Upper lobe of left lung (tissue), 6 donors: ENCODE data around the gene SAE1. TPM values are rescaled to one million over a fixed set of nuclear protein-coding genes. Genes with fewer than 3 reads are reported as not detected.

Source experiments
- ATAC-seq, 2 donors: fragments of 200-7000 bp; cut with Tn5 transposase; one replicate each; pipeline ENCODE4 v1.9.1; 2022; ENCODE audit warnings: mild to moderate bottlenecking in 2 of 2, moderate library complexity in 2 of 2; ENCODE audit not compliant: low FRiP score in 2 of 2
- DNase-seq, 2 donors: peaks; one replicate each; pipeline ENCODE4 v3.0.0-alpha.2; 2019 to 2020
- H3K27ac ChIP-seq, 4 donors: fragments of 200-600 bp; sonication (generic); one replicate each; pipeline ENCODE4 v1.5.1; 2016 to 2019
- H3K27me3 ChIP-seq, 4 donors: fragments of 200-600 bp; sonication (generic); one replicate each; pipeline ENCODE4 v1.5.1; 2017 to 2019
- H3K36me3 ChIP-seq, 4 donors: fragments of 200-600 bp; sonication (generic); one replicate each; pipeline ENCODE4 v1.5.1; 2016 to 2019
- H3K4me1 ChIP-seq, 4 donors: fragments of 200-600 bp; sonication (generic); one replicate each; pipeline ENCODE4 v1.5.1; 2018 to 2019
- H3K4me3 ChIP-seq, 4 donors: fragments of 200-600 bp; sonication (generic); one replicate each; pipeline ENCODE4 v1.5.1; 2017 to 2019; ENCODE audit warnings: mild to moderate bottlenecking in 2 of 4, moderate library complexity in 1 of 4
- H3K9me3 ChIP-seq, 4 donors: fragments of 200-600 bp; sonication (generic); one replicate each; pipeline ENCODE4 v1.5.1; 2018 to 2019
- CTCF ChIP-seq, 6 experiments: fragments of 450-650 bp in 4 of 6; fragments of 200-600 bp in 2 of 6; sonication (generic) in 2 of 6; IDR thresholded peaks; one replicate each; pipeline ENCODE4 v1.5.1; 2016 to 2019; ENCODE audit warnings: antibody characterized with exemption in 6 of 6
- EP300 ChIP-seq, 4 donors: sonication (generic); formaldehyde crosslinking; IDR thresholded peaks; one replicate each; pipeline ENCODE4 v1.5.1; 2017; ENCODE audit warnings: antibody characterized with exemption in 4 of 4, control low read depth in 2 of 4
- POLR2A ChIP-seq, 4 donors: fragments of 450-650 bp; IDR thresholded peaks; one replicate each; pipeline ENCODE4 v1.5.1; 2016 to 2017; ENCODE audit warnings: antibody characterized with exemption in 4 of 4, mild to moderate bottlenecking in 2 of 4
- POLR2AphosphoS5 ChIP-seq, 2 donors: sonication (generic); formaldehyde crosslinking; IDR thresholded peaks; one replicate each; pipeline ENCODE4 v1.5.1; 2017; ENCODE audit warnings: antibody characterized with exemption in 2 of 2
- WGBS, 2 donors: methylation state at CpG; one replicate each; pipeline ENCODE4 v1.1.5; 2017 to 2018; 5-methylcytosine and 5-hydroxymethylcytosine counted together
- total RNA-seq, 6 donors: library from RNA; depleted of rRNA in 4 of 6; stranded (reverse); fragments of >200 nt in 4 of 6; gene quantifications; one replicate each; pipeline versions ENCODE4 v1.1.0 to v1.2.1, GENCODE V29; 2016 to 2021
- donor health status: DM: no; HTN: no; CAD: no; lungs with moderate emphysema.
- donor health status: DM: no; HTN: yes; CAD: no; lungs with severe emphysema.

SAE1 gene
- total RNA-seq, 6 donors from 2014 or later = 31.1 to 61.2 (median 55.3) TPM

- Histone ChIP-seq H3K36me3 (peaks cover 34 to 100% (median 94%) of the 10 kb centered on the region in 4 donors), H3K4me3 (no peak overlapping the region), H3K27me3 (no peaks in the 10 kb centered on the region), H3K9me3 (no peaks in the 10 kb centered on the region), H3K4me1 (no peaks in the 10 kb centered on the region), H3K27ac (no peak overlapping the region)
- ATAC-seq = no peak
- 94 to 97% methylated on average over 17 of the region's 17 CpGs for WGBS, 2 donors
- TF ChIP-seq EP300 (IDR thresholded peaks at IDR 0.05) (no peak), POLR2AphosphoS5 (IDR thresholded peaks at IDR 0.05) (no peak), CTCF (IDR thresholded peaks at IDR 0.05) (no peak), POLR2A (IDR thresholded peaks at IDR 0.05) (no peak)
- DNase-seq = no peak
Measured at GRCh38 chr19:47086280-47086679, 44.4 kb upstream of the SAE1 start.

GRCh38 chr19:47089767-47090350 is 40.8 kb upstream of the SAE1 start:
- ATAC-seq (no peak), DNase-seq (peak in 1 of 2 donors; percentile 56)
- H3K4me1 ChIP-seq = peaks cover 9 to 18% (median 14%) of the 10 kb centered on the region in 4 donors
- H3K27me3 ChIP-seq = no peaks in the 10 kb centered on the region
- 95 to 97% methylated on average over 19 to 20 of the region's 21 CpGs for WGBS, 2 donors
- no peak for TF ChIP-seq POLR2A (IDR thresholded peaks at IDR 0.05)
- TF ChIP-seq CTCF (IDR thresholded peaks at IDR 0.05) = no peak
- no peak for TF ChIP-seq POLR2AphosphoS5 (IDR thresholded peaks at IDR 0.05)
- TF ChIP-seq EP300 (IDR thresholded peaks at IDR 0.05) = no peak
- H3K27ac ChIP-seq = peak overlapping the region in 1 of 4 donors; percentile 15
- H3K36me3 ChIP-seq = peaks cover 14 to 93% (median 83%) of the 10 kb centered on the region in 4 donors
- H3K4me3 ChIP-seq = no peak overlapping the region
- H3K9me3 ChIP-seq = no peaks in the 10 kb centered on the region

GRCh38 chr19:47093254-47093653 is 37.4 kb upstream of the SAE1 start:
- H3K27ac ChIP-seq = peak overlapping the region; percentile 80 to 91 (median 84)
- WGBS, 2 donors = 75 to 82% methylated on average over 5 of the region's 5 CpGs
- TF ChIP-seq EP300 (IDR thresholded peaks at IDR 0.05) (no peak), POLR2A (IDR thresholded peaks at IDR 0.05) (no peak), CTCF (IDR thresholded peaks at IDR 0.05) (no peak), POLR2AphosphoS5 (IDR thresholded peaks at IDR 0.05) (no peak)

GRCh38 chr19:47093841-47094240 is 36.8 kb upstream of the SAE1 start:
- no peak overlapping the region for H3K4me3 ChIP-seq
- H3K9me3 ChIP-seq = no peaks in the 10 kb centered on the region
- no peaks in the 10 kb centered on the region for H3K27me3 ChIP-seq
- TF ChIP-seq CTCF (IDR thresholded peaks at IDR 0.05) (no peak), POLR2AphosphoS5 (IDR thresholded peaks at IDR 0.05) (no peak), POLR2A (IDR thresholded peaks at IDR 0.05) (no peak), EP300 (IDR thresholded peaks at IDR 0.05) (no peak)
- DNase-seq = no peak
- H3K27ac ChIP-seq = peak overlapping the region; percentile 80 to 91 (median 84)
- peaks cover 6 to 53% (median 46%) of the 10 kb centered on the region in 4 donors for H3K36me3 ChIP-seq
- ATAC-seq = no peak
- WGBS, 2 donors = 76 to 81% methylated on average over 7 to 10 of the region's 10 CpGs
- peaks cover 38 to 57% (median 49%) of the 10 kb centered on the region in 4 donors for H3K4me1 ChIP-seq

More at GRCh38 chr19:47093254-47093653, 37.4 kb upstream of the SAE1 start:
- Histone ChIP-seq H3K27me3 (no peaks in the 10 kb centered on the region), H3K4me3 (no peak overlapping the region), H3K4me1 (peaks cover 36 to 51% (median 44%) of the 10 kb centered on the region in 4 donors), H3K9me3 (no peaks in the 10 kb centered on the region), H3K36me3 (peaks cover 6 to 59% (median 52%) of the 10 kb centered on the region in 4 donors)
- DNase-seq (no peak), ATAC-seq (no peak)
